H9 (cell line): ENCODE results near the gene CCDC92. TPM values are rescaled to one million over a fixed set of nuclear protein-coding genes. Genes with fewer than 3 reads are reported as not detected.

Source experiments
- DNase-seq: peaks from one replicate; pipeline ENCODE4 v3.0.0-alpha.2; 2017
- H2AFZ ChIP-seq: one replicate; pipeline ENCODE4 v1.6.1; 2013; ENCODE audit warnings: mild to moderate bottlenecking, low read length, control low read depth, moderate library complexity
- H2AK5ac ChIP-seq: 2 replicates; pipeline ENCODE4 v1.6.1; 2013; ENCODE audit warnings: low read length, control low read depth, mixed read lengths; ENCODE audit not compliant: insufficient read length
- H2BK120ac ChIP-seq: one replicate; pipeline ENCODE4 v1.6.1; 2013; ENCODE audit warnings: low read depth, mild to moderate bottlenecking, low read length, control low read depth, inconsistent platforms; ENCODE audit not compliant: poor library complexity, severe bottlenecking
- H2BK12ac ChIP-seq: 2 replicates; pipeline ENCODE4 v1.6.1; 2013; ENCODE audit warnings: low read length, control low read depth, mixed read lengths, low read depth; ENCODE audit not compliant: insufficient read length
- H2BK15ac ChIP-seq: 2 replicates; pipeline ENCODE4 v1.6.1; 2013; ENCODE audit warnings: low read depth, low read length, control low read depth
- H2BK20ac ChIP-seq: one replicate; pipeline ENCODE4 v1.6.1; 2013; ENCODE audit warnings: low read depth, mild to moderate bottlenecking, low read length, control low read depth, inconsistent platforms; ENCODE audit not compliant: poor library complexity, severe bottlenecking
- H2BK5ac ChIP-seq: 2 replicates; pipeline ENCODE4 v1.6.1; 2013; ENCODE audit warnings: low read length, control low read depth, mixed read lengths; ENCODE audit not compliant: insufficient read length
- H3K14ac ChIP-seq: 2 replicates; pipeline ENCODE4 v1.6.1; 2013; ENCODE audit warnings: low read length, control low read depth; ENCODE audit not compliant: insufficient read depth
- H3K18ac ChIP-seq: 2 replicates; pipeline ENCODE4 v1.6.1; 2013; ENCODE audit warnings: low read depth, mild to moderate bottlenecking, mixed read lengths, low read length, control low read depth; ENCODE audit not compliant: insufficient read length
- H3K23ac ChIP-seq: 2 replicates; pipeline ENCODE4 v1.6.1; 2013; ENCODE audit warnings: low read length, control low read depth, mixed read lengths, low read depth; ENCODE audit not compliant: insufficient read length
- H3K23me2 ChIP-seq: 2 replicates; pipeline ENCODE4 v1.6.1; 2013; ENCODE audit warnings: low read depth, mild to moderate bottlenecking, mixed read lengths, low read length, control low read depth; ENCODE audit not compliant: insufficient read length, poor library complexity, severe bottlenecking
- H3K27ac ChIP-seq: 2 replicates; pipeline ENCODE4 v1.5.1; 2013; ENCODE audit warnings: low read length, control low read depth, mixed read lengths, low read depth; ENCODE audit not compliant: insufficient read length
- H3K27me3 ChIP-seq: 2 replicates; pipeline ENCODE4 v1.6.1; 2013; ENCODE audit warnings: low read length, control low read depth, inconsistent platforms; ENCODE audit not compliant: insufficient read depth
- H3K4ac ChIP-seq: 2 replicates; pipeline ENCODE4 v1.6.1; 2013; ENCODE audit warnings: low read depth, mild to moderate bottlenecking, control low read depth, inconsistent platforms, low read length, moderate library complexity
- H3K4me1 ChIP-seq: 2 replicates; pipeline ENCODE4 v1.6.1; 2013; ENCODE audit warnings: low read length, control low read depth, inconsistent platforms; ENCODE audit not compliant: insufficient read depth
- H3K4me2 ChIP-seq: 2 replicates; pipeline ENCODE4 v1.6.1; 2013; ENCODE audit warnings: low read length, control low read depth, mixed read lengths; ENCODE audit not compliant: insufficient read length, insufficient read depth
- H3K56ac ChIP-seq: 2 replicates; pipeline ENCODE4 v1.6.1; 2013; ENCODE audit warnings: low read depth, mild to moderate bottlenecking, mixed read lengths, low read length, control low read depth; ENCODE audit not compliant: insufficient read length
- H3K79me1 ChIP-seq: 2 replicates; pipeline ENCODE4 v1.6.1; 2013; ENCODE audit warnings: low read depth, mild to moderate bottlenecking, moderate library complexity, low read length, control low read depth, inconsistent platforms; ENCODE audit not compliant: insufficient read depth, poor library complexity, severe bottlenecking
- H3K79me2 ChIP-seq: 2 replicates; pipeline ENCODE4 v1.6.1; 2013; ENCODE audit warnings: low read length, control low read depth, inconsistent platforms; ENCODE audit not compliant: insufficient read depth
- H3K9ac ChIP-seq: 2 replicates; pipeline ENCODE4 v1.6.1; 2013; ENCODE audit warnings: low read length, control low read depth, mixed read lengths; ENCODE audit not compliant: insufficient read length; ENCODE audit errors: extremely low read depth
- H3K9me3 ChIP-seq: one replicate; pipeline ENCODE4 v1.6.1; 2013; ENCODE audit warnings: low read depth, low read length, inconsistent platforms; ENCODE audit not compliant: control insufficient read depth
- H3T11ph ChIP-seq: one replicate; pipeline ENCODE4 v1.6.1; 2013; ENCODE audit warnings: mild to moderate bottlenecking, low read length, control low read depth, inconsistent platforms
- H4K20me1 ChIP-seq: one replicate; pipeline ENCODE4 v1.6.1; 2013; ENCODE audit not compliant: control insufficient read depth, insufficient read length, insufficient read depth
- H4K5ac ChIP-seq: 2 replicates; pipeline ENCODE4 v1.6.1; 2013; ENCODE audit warnings: low read depth, mild to moderate bottlenecking, mixed read lengths, low read length, control low read depth; ENCODE audit not compliant: insufficient read length
- H4K8ac ChIP-seq: replicated peaks from 2 replicates; pipeline ENCODE4 v1.6.1; 2013; ENCODE audit warnings: low read length, control low read depth, mixed read lengths, low read depth; ENCODE audit not compliant: insufficient read length
- H4K91ac ChIP-seq: 2 replicates; pipeline ENCODE4 v1.6.1; 2013; ENCODE audit warnings: low read depth, mild to moderate bottlenecking, moderate library complexity, mixed read lengths, low read length, control low read depth; ENCODE audit not compliant: insufficient read length
- H3K27ac Mint-ChIP-seq, 3 experiments: 2 replicates in 2 of 3; 3 replicates in 1 of 3; pipeline ENCODE4 v1.8.0; 2020 to 2021; ENCODE audit warnings: mixed read lengths in 3 of 3, mild to moderate bottlenecking in 1 of 3, moderate library complexity in 1 of 3
- H3K27me3 Mint-ChIP-seq: 2 replicates; pipeline ENCODE4 v1.8.0; 2021; ENCODE audit warnings: low read depth, mild to moderate bottlenecking, moderate library complexity, mixed read lengths
- H3K36me3 Mint-ChIP-seq, 3 experiments: 2 replicates in 2 of 3; 3 replicates in 1 of 3; pipeline ENCODE4 v1.8.0; 2020 to 2021; ENCODE audit warnings: low read depth in 3 of 3, mixed read lengths in 3 of 3; ENCODE audit not compliant: insufficient read depth in 1 of 3
- H3K4me1 Mint-ChIP-seq, 2 experiments: 2 replicates each; pipeline ENCODE4 v1.8.0; 2020; ENCODE audit warnings: mixed read lengths in 2 of 2
- H3K4me3 Mint-ChIP-seq, 2 experiments: 2 replicates in 1 of 2; 3 replicates in 1 of 2; pipeline ENCODE4 v1.8.0; 2020 to 2021; ENCODE audit warnings: mild to moderate bottlenecking in 2 of 2, mixed read lengths in 2 of 2, moderate library complexity in 1 of 2
- H3K9me3 Mint-ChIP-seq, 2 experiments: 2 replicates in 1 of 2; 3 replicates in 1 of 2; pipeline ENCODE4 v1.8.0; 2020; ENCODE audit warnings: mild to moderate bottlenecking in 2 of 2, mixed read lengths in 2 of 2, moderate library complexity in 1 of 2
- CTCF ChIP-seq: fragments of 200-600 bp; sonication (generic); conservative IDR thresholded peaks from 3 replicates; pipeline ENCODE4 v1.8.0; 2021; ENCODE audit warnings: antibody characterized with exemption, mild to moderate bottlenecking
- WGBS: extraction: QIAGEN DNeasy Blood & Tissue Kit; methylation state at CpG from one replicate; pipeline ENCODE4 v1.1.7; 2013; ENCODE audit warnings: missing lambda C conversion rate, low lambda C conversion rate, mixed read lengths; ENCODE audit not compliant: insufficient read length; ENCODE audit errors: extremely low coverage; 5-methylcytosine and 5-hydroxymethylcytosine counted together
- total RNA-seq: library from RNA; stranded (reverse); gene quantifications from 2 replicates; pipeline ENCODE4 v1.2.1, GENCODE V29; 2021

The CCDC92 gene
- total RNA-seq, 1 experiment from 2014 or later = 1.3 TPM

GRCh38 chr12:124001343-124001742, 28.7 kb upstream of the CCDC92 start:
- Histone ChIP-seq H2BK15ac (no peak overlapping the region), H4K20me1 (no peaks in the 10 kb centered on the region), H3K23me2 (no peaks in the 10 kb centered on the region), H3K4me1 (no peaks in the 10 kb centered on the region), H3K23ac (no peak overlapping the region), H3K79me1 (no peaks in the 10 kb centered on the region), H3K79me2 (no peaks in the 10 kb centered on the region), H3K18ac (no peak overlapping the region), H2AK5ac (no peak overlapping the region), H2AFZ (no peak overlapping the region), H4K8ac (no peak overlapping the region), H3K27me3 (no peaks in the 10 kb centered on the region), H3T11ph (no peak overlapping the region), H3K9ac (no peak overlapping the region), H3K4ac (no peak overlapping the region), H3K56ac (no peak overlapping the region), H2BK120ac (no peak overlapping the region), H4K5ac (no peak overlapping the region), H2BK20ac (no peak overlapping the region), H3K27ac (no peak overlapping the region), H3K4me2 (no peak overlapping the region), H2BK5ac (no peak overlapping the region), H3K9me3 (no peaks in the 10 kb centered on the region), H3K14ac (no peak overlapping the region), H4K91ac (no peak overlapping the region), H2BK12ac (no peak overlapping the region)
- DNase-seq = no peak
- no peak overlapping the region for H3K27ac Mint-ChIP-seq
- peaks cover 6 to 9% of the 10 kb centered on the region in 2 experiments for H3K4me1 Mint-ChIP-seq
- peaks cover 0 to 4% (median 3%) of the 10 kb centered on the region in 3 experiments; a peak in 4 of 7 replicates for H3K36me3 Mint-ChIP-seq
- no peaks in the 10 kb centered on the region; the same call in 1 of the 2 replicates for H3K27me3 Mint-ChIP-seq
- WGBS = no CpG with 5 or more reads among the region's 7 CpGs
- H3K4me3 Mint-ChIP-seq = no peak overlapping the region
- no peaks in the 10 kb centered on the region for H3K9me3 Mint-ChIP-seq
- TF ChIP-seq CTCF = no peak
